Measurements from ENCODE around the gene THAP8.
"Not testable (repeated sequence)": the region's sequence is repeated elsewhere in the genome, so short reads cannot be mapped to it uniquely, and the experiment has no call there.

DNA sequence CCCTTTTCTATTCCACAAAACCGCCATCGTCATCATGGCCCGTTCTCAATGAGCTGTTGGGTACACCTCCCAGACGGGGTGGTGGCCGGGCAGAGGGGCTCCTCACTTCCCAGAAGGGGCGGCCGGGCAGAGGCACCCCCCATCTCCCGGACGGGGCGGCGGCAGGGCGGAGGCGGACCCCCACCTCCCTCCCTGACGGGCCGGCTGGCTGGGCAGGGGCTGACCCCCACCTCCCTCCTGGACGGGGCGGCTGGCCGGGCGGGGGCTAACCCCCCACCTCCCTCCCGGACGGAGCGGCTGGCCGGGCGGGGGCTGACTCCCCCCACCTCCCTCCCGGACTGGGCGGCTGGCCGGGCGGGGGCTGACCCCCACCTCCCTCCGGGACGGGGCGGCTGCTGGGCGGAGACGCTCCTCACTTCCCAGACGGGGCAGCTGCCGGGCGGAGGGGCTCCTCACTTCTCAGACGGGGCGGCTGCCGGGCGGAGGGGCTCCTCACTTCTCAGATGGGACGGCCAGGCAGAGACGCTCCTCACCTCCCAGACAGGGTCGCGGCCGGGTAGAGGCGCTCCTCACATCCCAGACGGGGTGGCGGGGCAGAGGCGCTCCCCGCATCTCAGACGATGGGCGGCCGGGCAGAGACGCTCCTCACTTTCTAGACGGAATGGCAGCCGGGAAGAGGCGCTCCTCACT lies 14.9 kb upstream of the THAP8 start:
- not testable (repeated sequence) for TF ChIP-seq EZH2phosphoT487 (IDR thresholded peaks at IDR 0.05; ENCODE audit: borderline replicate concordance); CTCF (conservative IDR thresholded peaks at IDR 0.05; ENCODE audit: low read length)

Data from Loucy (cell line).